IMR-90 (cell line): ENCODE results near the gene IGF2BP3.
A peak's percentile ranks its signal among the peaks of the same experiment; 100 is the strongest.

Experiments
- BHLHE40 ChIP-seq: fragments of 150-350 bp; IDR thresholded peaks from 2 replicates; pipeline ENCODE4 v1.6.1; 2016; ENCODE audit warnings: mild to moderate bottlenecking, low read depth, low read length
- CEBPB ChIP-seq: IDR thresholded peaks from 2 replicates; pipeline ENCODE4 v1.6.1; 2012; ENCODE audit warnings: low read depth, low read length, improper control_type of control experiment
- CTCF ChIP-seq: conservative IDR thresholded peaks from 2 replicates; pipeline ENCODE4 v1.5.1; 2012; ENCODE audit warnings: mild to moderate bottlenecking, low read depth, low read length, improper control_type of control experiment
- ELK1 ChIP-seq: fragments of 150-350 bp; IDR thresholded peaks from 2 replicates; pipeline ENCODE4 v1.6.1; 2016; ENCODE audit warnings: low read depth, mild to moderate bottlenecking, low read length, moderate library complexity, borderline replicate concordance
- MAFK ChIP-seq: IDR thresholded peaks from 2 replicates; pipeline ENCODE4 v1.6.1; 2012; ENCODE audit warnings: low read depth, low read length, improper control_type of control experiment
- MAZ ChIP-seq: IDR thresholded peaks from 2 replicates; pipeline ENCODE4 v1.6.1; 2012; ENCODE audit warnings: low read depth, mild to moderate bottlenecking, low read length, improper control_type of control experiment, moderate library complexity, borderline replicate concordance
- MXI1 ChIP-seq: IDR thresholded peaks from 2 replicates; pipeline ENCODE4 v1.6.1; 2012; ENCODE audit warnings: low read depth, mild to moderate bottlenecking, low read length, moderate library complexity, borderline replicate concordance
- NFE2L2 ChIP-seq: fragments of 150-350 bp; IDR thresholded peaks from 2 replicates; pipeline ENCODE4 v1.6.1; 2016; ENCODE audit warnings: low read depth, mild to moderate bottlenecking, low read length
- POLR2A ChIP-seq: IDR thresholded peaks from 2 replicates; pipeline ENCODE4 v1.6.1; 2012; ENCODE audit warnings: mild to moderate bottlenecking, low read depth, low read length
- RAD21 ChIP-seq: IDR thresholded peaks from 2 replicates; pipeline ENCODE4 v1.6.1; 2012; ENCODE audit warnings: low read length, improper control_type of control experiment
- SMC3 ChIP-seq: fragments of 150-350 bp; IDR thresholded peaks from 2 replicates; pipeline ENCODE4 v1.6.1; 2016; ENCODE audit warnings: low read depth, mild to moderate bottlenecking, antibody characterized with exemption, low read length, moderate library complexity
- USF2 ChIP-seq: fragments of 150-350 bp; IDR thresholded peaks from 2 replicates; pipeline ENCODE4 v1.6.1; 2017; ENCODE audit warnings: mild to moderate bottlenecking, antibody characterized with exemption, low read length, low read depth

- TF ChIP-seq CTCF (no peak), RAD21 (no peak), POLR2A (no peak), SMC3 (no peak), MAZ (no peak), MAFK (no peak), CEBPB (peak; percentile 36; the same call in 1 of the 2 replicates), ELK1 (no peak), MXI1 (no peak), USF2 (no peak), BHLHE40 (no peak), NFE2L2 (no peak)
Measured at GRCh38 chr7:23449941-23450340, 20.4 kb downstream of the IGF2BP3 start.
